K562 (cell line): ENCODE measurements around the gene ROBO1. TPM values are rescaled to one million over a fixed set of nuclear protein-coding genes. Genes with fewer than 3 reads are reported as not detected.

Experiments
- ATAC-seq: fragments of 200-7000 bp; cut with Tn5 transposase; 3 replicates; pipeline ENCODE4 v1.9.1; 2020; ENCODE audit warnings: moderate library complexity
- BruUV-seq: library from RNA; stranded (reverse); fragments of 400-500 nt; replicated peaks from 2 replicates; lab custom pipeline; 2021; lab: Mats Ljungman, UMichigan
- CTCF ChIA-PET: fragments of 300-600 bp; formaldehyde crosslinking; extraction: SDS; loops from one replicate; lab custom pipeline; 2021; ENCODE audit warnings: low intra/inter-chr PET ratio; lab: Yijun Ruan, JAX
- POLR2A ChIA-PET: fragments of 300-600, 350-650 bp; sonication (Branson Sonifier 250); formaldehyde crosslinking; extraction: SDS; loops from one replicate; lab custom pipeline; 2021; ENCODE audit warnings: antibody characterized with exemption, inconsistent platforms; lab: Yijun Ruan, JAX
- DNase-seq, 4 experiments: peaks; one replicate each; pipeline versions ENCODE4 v3.0.0 to v3.0.0-alpha.2; 2011 to 2018; ENCODE audit warnings: low spot score in 3 of 4, mixed read lengths in 3 of 4; ENCODE audit errors: extremely low read depth in 1 of 4
- FAIRE-seq: peaks from 2 replicates; lab custom pipeline; 2011; peaks lifted over from hg19 to GRCh38; lab: Jason Lieb, UNC
- H2AFZ ChIP-seq: 2 replicates; pipeline ENCODE4 v1.6.0; 2011; ENCODE audit warnings: low read depth, low read length, control low read depth, inconsistent platforms
- H3K27ac ChIP-seq: fragments of 200-600 bp; 3 replicates; pipeline ENCODE4 v1.8.0; 2011; ENCODE audit warnings: low read depth, mild to moderate bottlenecking, control low read depth, inconsistent platforms, low read length, moderate library complexity, mixed read lengths; ENCODE audit errors: extremely low read depth
- H3K27me3 ChIP-seq, 2 experiments: fragments of 300-600 bp in 1 of 2; 2 replicates in 1 of 2; 3 replicates in 1 of 2; pipeline versions ENCODE4 v1.6.0 to v1.8.0; 2011; ENCODE audit warnings: inconsistent platforms in 2 of 2, low read length in 2 of 2, mild to moderate bottlenecking in 1 of 2, mixed read lengths in 1 of 2, moderate library complexity in 1 of 2; ENCODE audit not compliant: control insufficient read depth in 2 of 2, insufficient read depth in 2 of 2
- H3K36me3 ChIP-seq: fragments of 300-600 bp; 3 replicates; pipeline ENCODE4 v1.8.0; 2011; ENCODE audit warnings: mild to moderate bottlenecking, low read length, inconsistent platforms; ENCODE audit not compliant: control insufficient read depth, insufficient read depth
- H3K4me1 ChIP-seq, 2 experiments: fragments of 200-600 bp in 1 of 2; replicated peaks in 1 of 2; 2 replicates in 1 of 2; 3 replicates in 1 of 2; pipeline versions ENCODE4 v1.5.1 to v1.8.0; 2011; ENCODE audit warnings: inconsistent platforms in 2 of 2, low read length in 2 of 2, mild to moderate bottlenecking in 1 of 2, mixed read lengths in 1 of 2, moderate library complexity in 1 of 2; ENCODE audit not compliant: control insufficient read depth in 2 of 2, insufficient read depth in 2 of 2
- H3K4me2 ChIP-seq: 2 replicates; pipeline ENCODE4 v1.6.1; 2011; ENCODE audit warnings: low read length, control low read depth, inconsistent platforms, mixed read lengths; ENCODE audit not compliant: insufficient read depth
- H3K4me3 ChIP-seq: fragments of 200-600 bp; sonication (generic), shearing (Covaris generic); 2 replicates; pipeline ENCODE4 v1.5.1; 2016; ENCODE audit warnings: control low read depth, inconsistent platforms
- H3K79me2 ChIP-seq: fragments of 200-600 bp; 3 replicates; pipeline ENCODE4 v1.8.0; 2011; ENCODE audit warnings: low read length, inconsistent platforms; ENCODE audit not compliant: control insufficient read depth, insufficient read depth
- H3K9ac ChIP-seq, 2 experiments: 2 replicates each; pipeline versions ENCODE4 v1.6.0 to v1.6.1; 2011; ENCODE audit warnings: low read depth in 2 of 2, low read length in 2 of 2, control low read depth in 1 of 2, inconsistent platforms in 1 of 2, mild to moderate bottlenecking in 1 of 2, mixed read lengths in 1 of 2; ENCODE audit not compliant: insufficient read depth in 1 of 2
- H3K9me1 ChIP-seq: one replicate; pipeline ENCODE4 v1.6.0; 2011; ENCODE audit warnings: inconsistent platforms, mild to moderate bottlenecking, low read length, moderate library complexity; ENCODE audit not compliant: control insufficient read depth, insufficient read depth
- H3K9me3 ChIP-seq: replicated peaks from 2 replicates; pipeline ENCODE4 v1.5.1; 2011; ENCODE audit warnings: low read depth, low read length, inconsistent platforms; ENCODE audit not compliant: control insufficient read depth, insufficient read depth
- H4K20me1 ChIP-seq: replicated peaks from 2 replicates; pipeline ENCODE4 v1.6.1; 2011; ENCODE audit warnings: low read length, inconsistent platforms, mixed read lengths; ENCODE audit not compliant: control insufficient read depth, insufficient read depth
- CBX1 ChIP-seq: sonication (generic); IDR thresholded peaks from 2 replicates; pipeline ENCODE4 v1.6.1; 2016; ENCODE audit warnings: antibody characterized with exemption, low read depth, mild to moderate bottlenecking
- HMBOX1 ChIP-seq: sonication (generic); IDR thresholded peaks from 2 replicates; pipeline ENCODE4 v1.6.1; 2016
- KAT7 ChIP-seq: sonication (generic); formaldehyde crosslinking; IDR thresholded peaks from 2 replicates; pipeline ENCODE4 v1.8.0; 2022; ENCODE audit warnings: missing genetic modification reagents, mild to moderate bottlenecking, borderline replicate concordance
- KHSRP ChIP-seq: fragments of 450-650 bp; IDR thresholded peaks from 2 replicates; pipeline ENCODE4 v1.6.1; 2017
- PRPF4 ChIP-seq: fragments of 200-400 bp; formaldehyde crosslinking; IDR thresholded peaks from one replicate; pipeline ENCODE4 v1.6.1; 2017; ENCODE audit warnings: low read length, low read depth, mild to moderate bottlenecking; ENCODE audit not compliant: insufficient read depth, poor library complexity, severe bottlenecking
- ZMIZ1 ChIP-seq, 2 experiments: fragments of 150-350 bp in 1 of 2; IDR thresholded peaks; 2 replicates each; pipeline ENCODE4 v1.6.1; 2012 to 2016; ENCODE audit warnings: low read depth in 2 of 2, low read length in 2 of 2, mild to moderate bottlenecking in 1 of 2, moderate library complexity in 1 of 2
- ZNF347 ChIP-seq: fragments of 450-650 bp; formaldehyde crosslinking; IDR thresholded peaks from 2 replicates; pipeline ENCODE4 v1.4.0; 2020; ENCODE audit warnings: low read depth, mild to moderate bottlenecking, moderate library complexity
- ZNF592 ChIP-seq: fragments of 450-650 bp; IDR thresholded peaks from 2 replicates; pipeline ENCODE4 v1.6.1; 2017; ENCODE audit warnings: antibody characterized with exemption, mild to moderate bottlenecking
- WGBS: fragments of 100-300 bp; shearing (Covaris generic); methylation state at CpG from one replicate; pipeline ENCODE4 v1.1.6; 2016; ENCODE audit warnings: low coverage, mixed read lengths; ENCODE audit not compliant: insufficient coverage; ENCODE audit errors: missing lambda C conversion rate; 5-methylcytosine and 5-hydroxymethylcytosine counted together
- in situ Hi-C: fragments of 300-500 bp; cut with MboI; formaldehyde crosslinking; loops from 4 replicates; pipeline ENCODE4 v1.15.0; 2018; ENCODE audit warnings: inconsistent platforms, mixed read lengths
- intact Hi-C: fragments of 100-400 bp; cut with micrococcal nuclease; formaldehyde crosslinking; loops from 2 replicates; pipeline ENCODE4 v1.14.2; 2022
- polyA plus RNA-seq, 8 experiments: library from polyadenylated mRNA; depleted of rRNA in 4 of 8; stranded (reverse) in 5 of 8; unstranded in 3 of 8; fragments of >200 nt; fragmentation: Nextera tagmentation in 2 of 8; fragmentation: Illumina TruSeq in 1 of 8; extraction: Ambion mirVana in 2 of 8; extraction: Trizol in 1 of 8; gene quantifications; 2 replicates each; pipeline versions ENCODE4 v1.2.1 to v1.2.3, GENCODE V29; 2011 to 2014; ENCODE audit warnings: inconsistent platforms in 1 of 8, missing spikeins in 1 of 8
- total RNA-seq, 7 experiments: library from RNA; depleted of rRNA in 6 of 7; stranded (reverse); fragments of >200 nt in 6 of 7; fragmentation: Illumina TruSeq in 2 of 7; extraction: Trizol in 2 of 7; gene quantifications; 2 replicates each; pipeline versions ENCODE4 v1.2.1 to v1.2.3, GENCODE V29; 2011 to 2021; ENCODE audit warnings: low replicate concordance in 1 of 7

ROBO1 gene
- total and polyA plus RNA-seq, 9 of the 15 experiments (the other 6 are each of a cell fraction or from before 2014, with no cell fraction given): 0.01 to 0.53 (median 0.17) TPM; not detected in 5

GRCh38 chr3:79378064-79378463 is 389.7 kb downstream of the ROBO1 start (continued):
- TF ChIP-seq ZMIZ1 (IDR thresholded peaks at IDR 0.05; ENCODE audit: low read depth in 2 of 2, low read length in 2 of 2) (no peak), CBX1 (no peak), HMBOX1 (no peak), KHSRP (no peak), KAT7 (CRISPR knock-in tag) (no peak), ZNF347 (CRISPR knock-in tag) (no peak)

GRCh38 chr3:79369306-79369705 is 398.5 kb downstream of the ROBO1 start:
- no peaks in the 10 kb centered on the region for H3K27me3 ChIP-seq
- H3K4me3 ChIP-seq: no peak overlapping the region
- BruUV-seq: no TSS peak
- no peak overlapping the region for H3K9ac ChIP-seq
- in situ Hi-C loops: no loop called here
- ATAC-seq (no peak), FAIRE-seq (no peak), DNase-seq (no peak)
- H3K9me3 ChIP-seq: no peaks in the 10 kb centered on the region
- H2AFZ ChIP-seq: no peak overlapping the region
- H3K4me2 ChIP-seq: no peak overlapping the region
- POLR2A ChIA-PET: no interaction called here
- no peaks in the 10 kb centered on the region for H3K36me3 ChIP-seq
- H3K79me2 ChIP-seq: no peaks in the 10 kb centered on the region
- no peaks in the 10 kb centered on the region for H3K4me1 ChIP-seq
- WGBS: 0% methylated on average over 1 of the region's 1 CpG
- CTCF ChIA-PET: no interaction called here
- no peak overlapping the region for H3K27ac ChIP-seq
- H4K20me1 ChIP-seq: no peaks in the 10 kb centered on the region
- H3K9me1 ChIP-seq: no peaks in the 10 kb centered on the region
- TF ChIP-seq PRPF4: no peak
- no peak for TF ChIP-seq ZNF592
- intact Hi-C loops: no loop called here
